Measurements from ENCODE around the gene RACGAP1.

RACGAP1 gene, protein sequence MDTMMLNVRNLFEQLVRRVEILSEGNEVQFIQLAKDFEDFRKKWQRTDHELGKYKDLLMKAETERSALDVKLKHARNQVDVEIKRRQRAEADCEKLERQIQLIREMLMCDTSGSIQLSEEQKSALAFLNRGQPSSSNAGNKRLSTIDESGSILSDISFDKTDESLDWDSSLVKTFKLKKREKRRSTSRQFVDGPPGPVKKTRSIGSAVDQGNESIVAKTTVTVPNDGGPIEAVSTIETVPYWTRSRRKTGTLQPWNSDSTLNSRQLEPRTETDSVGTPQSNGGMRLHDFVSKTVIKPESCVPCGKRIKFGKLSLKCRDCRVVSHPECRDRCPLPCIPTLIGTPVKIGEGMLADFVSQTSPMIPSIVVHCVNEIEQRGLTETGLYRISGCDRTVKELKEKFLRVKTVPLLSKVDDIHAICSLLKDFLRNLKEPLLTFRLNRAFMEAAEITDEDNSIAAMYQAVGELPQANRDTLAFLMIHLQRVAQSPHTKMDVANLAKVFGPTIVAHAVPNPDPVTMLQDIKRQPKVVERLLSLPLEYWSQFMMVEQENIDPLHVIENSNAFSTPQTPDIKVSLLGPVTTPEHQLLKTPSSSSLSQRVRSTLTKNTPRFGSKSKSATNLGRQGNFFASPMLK

GRCh38 chr12:50025187-50026059 is at the start of gene RACGAP1:
Gene RACGAP1 (minus strand): TSS chr12:50025494. CDS start chr12:50016715, 8,779 bp downstream.
- DNase-seq = peak; percentile 99

GRCh38 chr12:50073712-50074111 is 48.4 kb upstream of the RACGAP1 start:
- no peak for DNase-seq

DNA sequence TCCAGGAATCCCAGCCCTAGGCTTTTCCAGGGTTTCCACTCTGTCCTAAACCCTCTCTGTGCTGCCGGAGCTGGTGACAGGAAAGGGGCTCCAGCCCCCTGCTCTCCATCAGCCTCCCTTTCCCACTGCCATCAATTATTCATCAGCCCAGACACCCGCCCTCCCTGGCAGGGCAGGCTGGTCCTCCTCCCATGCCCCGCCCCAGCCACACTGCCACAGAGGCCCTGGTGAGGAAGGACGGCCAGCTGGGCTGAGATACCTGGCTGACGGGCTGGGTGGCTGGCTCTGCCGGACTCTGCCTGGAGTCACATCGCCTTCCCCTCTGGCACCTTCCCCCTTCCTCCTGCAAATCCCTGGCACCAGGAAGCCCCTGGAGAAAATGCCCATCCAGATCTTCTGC is 47.9 kb upstream of the RACGAP1 start:
- DNase-seq = no peak

DNA sequence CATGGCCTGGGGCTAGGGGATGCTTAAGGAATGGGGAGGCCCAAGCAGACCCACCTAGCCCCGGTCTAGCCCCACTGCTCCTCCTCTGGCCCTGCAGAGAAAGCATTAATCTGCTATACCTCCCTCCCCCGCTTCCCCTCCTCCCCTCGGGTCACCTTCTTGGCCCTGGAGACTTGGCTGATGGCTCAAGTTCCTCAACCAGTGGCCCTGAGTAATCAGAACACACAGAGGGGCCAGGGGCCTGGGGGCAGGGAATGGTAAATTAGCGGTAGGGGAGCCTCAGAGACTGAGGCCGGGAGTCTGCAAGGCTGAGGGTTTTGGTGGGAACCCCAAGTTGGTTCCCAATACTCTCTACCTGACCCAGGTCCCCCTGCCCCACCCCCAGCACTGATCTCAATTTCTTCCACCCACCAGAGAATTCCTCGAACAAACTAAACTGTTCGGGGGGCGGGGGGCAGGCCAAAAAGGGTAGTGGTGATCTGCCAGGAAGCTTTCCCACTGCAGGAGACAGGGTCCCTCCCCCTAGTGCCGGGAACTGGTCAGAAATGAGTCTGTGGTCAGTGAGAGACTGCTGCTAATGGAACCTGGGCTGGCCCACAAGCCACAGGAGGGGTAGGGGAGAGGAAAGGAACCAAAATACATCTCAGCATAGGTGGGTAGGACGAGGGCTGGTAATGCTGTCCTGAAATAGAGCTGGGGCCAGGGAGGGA is 47.1 kb upstream of the RACGAP1 start:
- no peak for DNase-seq

GRCh38 chr12:50070314-50071060 is 45.2 kb upstream of the RACGAP1 start:
- peak; percentile 72 for DNase-seq

DNA sequence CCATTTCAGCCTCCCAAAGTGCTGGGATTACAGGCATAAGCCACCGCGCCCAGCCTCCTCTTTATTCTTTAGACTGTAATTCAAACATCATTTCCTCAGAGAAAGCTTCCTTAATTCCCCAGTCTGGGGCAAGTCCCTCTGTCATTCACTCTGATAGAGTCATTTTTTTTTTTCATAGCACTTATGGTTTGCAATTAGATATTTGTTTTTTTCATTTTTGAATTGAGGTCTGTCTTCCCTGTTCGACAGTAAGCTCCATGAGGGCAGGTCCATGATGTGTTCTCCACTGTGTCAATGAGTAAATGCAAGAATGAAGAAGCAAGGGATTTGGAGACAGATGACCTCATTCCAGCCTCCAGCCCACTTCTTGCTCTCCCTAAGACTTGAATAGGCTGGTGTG is 44.2 kb upstream of the RACGAP1 start:
- DNase-seq = no peak

DNA sequence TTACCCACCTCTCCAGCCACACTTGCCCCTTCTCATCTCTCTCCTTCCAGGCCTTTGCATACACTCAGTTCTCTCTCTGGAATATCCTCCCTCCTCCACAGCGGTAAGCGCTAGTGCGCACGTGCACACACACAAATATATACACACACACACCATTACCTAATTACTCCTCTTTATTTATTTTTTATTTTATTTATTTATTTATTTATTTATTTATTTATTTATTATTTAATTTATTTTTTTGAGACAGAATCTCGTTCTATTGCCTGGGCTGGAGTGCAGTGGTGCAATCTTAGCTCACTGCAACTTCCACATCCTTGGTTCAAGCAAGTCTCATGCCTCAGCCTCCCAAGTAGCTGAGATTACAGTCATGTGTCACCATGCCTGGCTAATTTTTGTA is 43.8 kb upstream of the RACGAP1 start:
- no peak for DNase-seq

DNA sequence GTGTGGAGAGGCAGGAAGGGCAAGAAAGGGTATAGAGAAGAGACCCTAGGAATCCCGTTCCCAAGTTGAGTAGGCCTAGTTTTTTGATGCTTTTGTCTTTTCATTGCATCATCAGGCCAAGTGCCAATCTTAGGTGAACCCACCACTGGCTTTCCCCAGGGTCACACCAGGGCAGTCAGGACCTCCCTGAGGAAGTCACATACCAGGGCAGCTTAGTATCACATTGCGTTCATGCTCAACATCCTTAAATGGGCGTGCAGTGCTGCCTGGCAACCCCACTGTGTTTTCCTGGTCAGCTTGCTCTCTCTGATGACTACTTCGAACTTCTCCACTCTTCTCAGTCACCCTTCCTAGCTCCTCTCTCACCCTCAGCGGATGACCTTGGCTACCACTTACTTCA is 41.1 kb upstream of the RACGAP1 start:
- no peak for DNase-seq

DNA sequence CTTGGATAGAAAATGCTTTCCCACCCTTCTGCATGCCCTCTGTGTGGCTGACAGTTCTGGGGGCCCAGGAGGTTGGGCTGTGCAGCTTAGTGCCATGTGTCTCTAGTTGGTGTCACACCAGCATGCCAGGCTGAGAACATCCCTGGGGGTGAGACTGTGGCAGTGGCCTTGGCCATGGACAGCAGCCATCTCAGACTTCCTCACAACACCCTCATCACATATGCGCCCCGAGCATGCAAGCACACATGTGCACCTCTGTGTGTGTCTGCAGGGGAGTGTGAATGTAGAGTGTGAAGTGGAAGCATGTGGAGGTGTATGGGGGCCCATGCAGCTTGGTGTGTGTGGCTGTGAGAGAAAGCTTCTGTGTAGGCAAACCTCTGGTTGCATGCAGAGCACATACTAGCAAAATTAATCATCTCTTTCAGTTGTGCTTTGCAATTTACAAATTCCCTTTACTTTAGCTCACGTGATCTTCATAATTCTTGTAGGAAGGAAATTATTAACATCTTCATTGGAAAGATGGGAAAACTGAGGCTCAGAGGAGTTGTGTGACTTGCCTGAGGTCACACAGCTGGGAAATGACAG is 40.5 kb upstream of the RACGAP1 start:
- DNase-seq = no peak

DNA sequence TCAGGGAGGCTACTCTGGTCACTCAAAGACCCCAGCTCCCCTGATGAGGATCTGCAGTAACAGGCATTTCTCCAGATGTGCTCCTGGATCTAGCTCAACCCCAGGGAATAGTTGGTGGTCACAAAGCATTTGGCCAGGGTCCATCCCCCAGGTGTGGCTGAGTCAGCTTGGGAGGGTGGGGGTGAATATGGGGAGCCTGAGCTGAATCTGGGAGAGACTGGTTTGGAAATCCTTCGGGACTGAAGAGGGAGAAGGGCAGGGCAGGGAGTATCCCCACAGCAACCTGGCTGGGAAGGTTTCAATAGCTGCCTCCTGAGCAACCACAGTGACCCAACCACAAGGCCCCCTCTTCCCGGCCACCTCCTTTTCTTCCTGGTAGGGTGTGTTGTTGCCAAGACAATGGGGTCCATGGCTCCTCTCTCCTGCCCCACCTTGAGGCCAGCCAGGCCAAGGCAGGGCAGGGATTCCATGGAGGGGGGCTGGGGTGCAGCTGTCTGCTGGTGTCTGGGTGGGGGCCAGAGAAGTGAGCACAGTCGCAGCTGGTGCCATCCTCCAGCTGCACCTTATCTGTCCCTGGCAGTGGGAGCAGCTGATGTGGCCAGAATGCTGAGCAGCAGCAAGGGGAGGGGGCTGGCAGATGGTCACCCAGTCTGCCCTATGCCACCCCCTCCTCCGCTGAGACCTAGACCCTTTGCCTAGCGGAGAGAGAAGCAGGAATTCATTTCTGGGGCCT is 37.6 kb upstream of the RACGAP1 start:
- peak; percentile 63 for DNase-seq

DNA sequence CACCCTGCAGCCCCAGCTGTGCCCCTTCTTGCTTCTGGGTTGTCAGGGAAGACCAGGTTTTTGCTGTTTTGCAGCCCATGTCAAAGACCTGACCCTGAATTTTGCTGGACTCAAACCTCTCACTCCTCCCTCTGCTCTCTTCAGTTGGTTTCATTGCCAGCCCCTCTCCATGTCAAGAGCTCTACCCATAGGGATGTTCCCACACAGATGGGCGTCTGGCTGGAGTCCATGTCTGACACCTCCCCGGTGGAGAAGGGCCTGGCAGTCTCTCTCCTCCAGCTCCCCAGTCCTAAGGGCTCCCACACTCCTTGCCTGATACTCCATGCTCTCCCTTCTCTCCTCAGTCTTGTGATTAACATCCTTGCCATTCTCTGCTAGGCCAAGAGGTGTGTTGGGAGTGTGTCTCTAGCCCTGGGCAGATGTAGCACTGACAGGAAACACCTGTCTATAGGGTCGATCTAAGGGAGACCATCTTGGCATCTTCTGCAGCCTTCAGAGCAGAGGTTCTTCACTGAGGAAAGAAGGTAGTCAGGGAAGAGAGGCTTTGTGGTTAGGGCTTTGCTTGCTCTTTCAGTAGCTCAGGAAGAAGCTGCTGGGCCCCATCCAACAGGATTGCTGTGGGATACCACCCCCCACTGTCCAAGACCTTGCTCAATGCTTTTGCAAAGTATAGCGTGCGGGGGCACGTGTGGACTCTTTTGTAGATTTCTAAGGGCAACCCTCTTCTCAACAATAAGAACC is 36.8 kb upstream of the RACGAP1 start:
- peak; percentile 44 for DNase-seq

GRCh38 chr12:50061171-50061570 is 35.9 kb upstream of the RACGAP1 start:
- no peak for DNase-seq

- DNase-seq = no peak
These were observed 34.8 kb upstream of the RACGAP1 start for GRCh38 chr12:50060120-50060468.

DNA sequence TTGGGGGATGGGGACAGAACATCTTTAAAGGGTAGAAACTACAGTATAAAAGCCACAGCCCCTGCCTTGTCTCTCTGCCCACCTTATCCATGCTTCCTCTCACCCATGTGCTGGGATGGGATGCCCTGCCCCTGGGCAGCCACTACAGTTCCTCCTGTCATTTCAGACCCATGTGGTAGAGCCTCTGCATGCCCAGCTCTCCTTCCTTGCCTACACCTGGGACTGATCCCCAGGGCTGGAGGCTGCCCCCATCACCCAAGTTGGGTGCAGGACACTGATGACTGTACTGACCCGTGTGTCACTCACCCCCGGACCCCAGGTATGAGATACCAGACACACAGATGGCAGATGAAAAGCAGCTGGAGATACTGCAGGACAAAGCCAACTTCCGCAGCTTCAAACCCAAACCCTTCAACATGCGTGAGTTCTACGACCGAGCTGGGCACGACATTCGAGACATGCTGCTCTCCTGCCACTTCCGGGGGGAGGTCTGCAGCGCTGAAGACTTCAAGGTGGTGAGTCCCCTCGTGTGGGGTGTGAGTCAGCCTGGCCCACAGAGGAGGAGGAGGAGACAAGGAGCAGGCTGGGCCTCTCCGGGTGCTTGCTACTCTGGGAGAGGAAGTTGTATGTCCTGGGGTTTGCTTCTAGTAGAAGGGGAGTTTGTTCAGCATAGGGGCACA is 34.3 kb upstream of the RACGAP1 start:
- DNase-seq = no peak

DNA sequence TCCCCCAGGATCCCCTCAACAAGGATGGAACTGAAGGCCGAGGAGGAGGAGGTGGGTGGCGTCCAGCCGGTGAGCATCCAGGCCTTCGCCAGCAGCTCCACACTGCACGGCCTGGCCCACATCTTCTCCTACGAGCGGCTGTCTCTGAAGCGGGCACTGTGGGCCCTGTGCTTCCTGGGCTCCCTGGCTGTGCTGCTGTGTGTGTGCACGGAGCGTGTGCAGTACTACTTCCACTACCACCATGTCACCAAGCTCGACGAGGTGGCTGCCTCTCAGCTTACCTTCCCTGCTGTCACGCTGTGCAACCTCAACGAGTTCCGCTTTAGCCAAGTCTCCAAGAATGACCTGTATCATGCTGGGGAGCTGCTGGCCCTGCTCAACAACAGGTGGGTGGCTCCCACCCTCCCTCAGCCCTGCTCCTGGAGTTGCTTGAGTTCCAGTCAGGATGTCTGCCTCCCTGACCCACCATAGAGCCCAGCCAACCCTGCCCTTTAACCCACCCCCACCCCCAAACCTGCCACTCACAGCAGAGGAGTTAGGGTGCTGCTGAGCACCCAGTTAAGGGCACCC is 33.5 kb upstream of the RACGAP1 start:
- DNase-seq = no peak

- DNase-seq = no peak
These were observed 32.8 kb upstream of the RACGAP1 start for GRCh38 chr12:50057896-50058670.

DNA sequence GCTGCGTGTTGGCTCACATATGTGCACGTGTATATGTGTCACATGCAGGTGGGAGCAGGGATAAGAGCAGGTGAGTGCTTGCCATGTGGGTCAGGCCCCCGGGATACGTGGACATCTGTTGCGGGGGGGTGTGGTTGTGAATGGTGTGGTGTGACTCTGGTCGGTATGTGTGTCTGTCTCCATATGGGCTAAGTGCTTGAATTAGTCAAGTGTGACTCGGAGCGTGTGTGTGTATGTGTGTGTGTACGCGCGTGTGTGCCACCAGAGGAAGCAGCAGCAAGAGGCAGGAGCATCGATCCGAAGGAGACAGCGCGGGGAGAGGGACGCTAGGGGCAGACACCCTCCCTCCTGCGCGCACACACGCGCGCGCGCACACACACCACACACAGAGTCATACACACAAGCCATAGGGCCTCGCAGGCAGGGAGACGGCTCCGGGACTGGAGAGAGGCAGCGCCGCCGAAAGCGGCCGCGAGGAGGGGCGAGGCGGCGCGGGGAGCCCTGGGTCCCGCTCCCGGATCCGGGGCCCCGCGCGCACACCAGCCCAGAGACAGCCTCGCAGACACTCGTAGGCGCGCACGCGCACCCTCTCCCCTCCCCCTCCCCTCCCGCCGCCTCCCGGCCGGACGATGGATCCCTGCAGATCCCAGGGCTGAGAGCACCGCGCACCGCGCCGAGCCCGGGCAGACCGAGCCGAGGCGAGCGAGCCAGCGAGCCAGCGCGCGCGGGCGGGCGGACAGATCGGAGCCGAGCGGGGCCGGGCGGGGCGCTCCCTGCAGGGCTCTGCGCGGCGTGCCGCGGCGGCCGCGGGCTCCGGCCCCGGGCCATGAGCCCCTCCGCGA is 31.9 kb upstream of the RACGAP1 start, which contains the start of gene ASIC1:
Gene ASIC1 (plus strand): TSS at position 597 of the 842 bp plus-strand sequence. CDS start 1,171 bp downstream, outside the sequence.
- peak; percentile 49 for DNase-seq

- DNase-seq = no peak
These were observed 31.3 kb upstream of the RACGAP1 start for GRCh38 chr12:50056639-50056976.
